Colonic mucosa (tissue), 4 donors: ENCODE data around the gene STAT3. TPM values are rescaled to one million over a fixed set of nuclear protein-coding genes. Genes with fewer than 3 reads are reported as not detected.

ENCODE experiments used
- DNase-seq: peaks from one replicate; pipeline ENCODE4 v3.0.0-alpha.2; 2020
- H3K27ac ChIP-seq: fragments of 200-600 bp; one replicate; pipeline ENCODE4 v1.8.0; 2021
- H3K27me3 ChIP-seq: fragments of 200-600 bp; one replicate; pipeline ENCODE4 v1.8.0; 2021
- H3K36me3 ChIP-seq: fragments of 200-600 bp; one replicate; pipeline ENCODE4 v1.8.0; 2021
- H3K4me1 ChIP-seq: fragments of 200-600 bp; one replicate; pipeline ENCODE4 v1.8.0; 2021; ENCODE audit warnings: mild to moderate bottlenecking
- H3K4me3 ChIP-seq: fragments of 200-600 bp; one replicate; pipeline ENCODE4 v1.8.0; 2021
- H3K9ac ChIP-seq, 2 donors: one replicate each; pipeline ENCODE4 v1.7.0; 2013; ENCODE audit warnings: control low read depth in 2 of 2, low read depth in 2 of 2, low read length in 2 of 2
- H3K9me3 ChIP-seq: fragments of 200-600 bp; one replicate; pipeline ENCODE4 v1.8.0; 2021
- intact Hi-C: fragments of 100-400 bp; cut with DNase I; formaldehyde crosslinking; loops from one replicate; pipeline ENCODE4 v1.14.1; 2022
- total RNA-seq, 2 donors: library from RNA; stranded (reverse); fragmentation: NEBNext Ultra II Directional in 1 of 2; extraction: Animal tissue kit (Norgen Biotek cat#: 25700) in 1 of 2; gene quantifications; one replicate each; pipeline ENCODE4 v1.2.1, GENCODE V29; 2021
- TF ChIP-seq, protein P1 (sequence below): fragments of 200-600 bp; IDR thresholded peaks from one replicate; pipeline ENCODE4 v1.8.0; 2022; ENCODE audit warnings: antibody characterized with exemption, mild to moderate bottlenecking
- donor health status: healthy.
- donor health status: DM: no; HTN: no; CAD: no.
- donor health status: DM: no; HTN: no; CAD: no.

STAT3 gene
- total RNA-seq, 2 donors from 2014 or later, result 137 to 216 TPM

DNA sequence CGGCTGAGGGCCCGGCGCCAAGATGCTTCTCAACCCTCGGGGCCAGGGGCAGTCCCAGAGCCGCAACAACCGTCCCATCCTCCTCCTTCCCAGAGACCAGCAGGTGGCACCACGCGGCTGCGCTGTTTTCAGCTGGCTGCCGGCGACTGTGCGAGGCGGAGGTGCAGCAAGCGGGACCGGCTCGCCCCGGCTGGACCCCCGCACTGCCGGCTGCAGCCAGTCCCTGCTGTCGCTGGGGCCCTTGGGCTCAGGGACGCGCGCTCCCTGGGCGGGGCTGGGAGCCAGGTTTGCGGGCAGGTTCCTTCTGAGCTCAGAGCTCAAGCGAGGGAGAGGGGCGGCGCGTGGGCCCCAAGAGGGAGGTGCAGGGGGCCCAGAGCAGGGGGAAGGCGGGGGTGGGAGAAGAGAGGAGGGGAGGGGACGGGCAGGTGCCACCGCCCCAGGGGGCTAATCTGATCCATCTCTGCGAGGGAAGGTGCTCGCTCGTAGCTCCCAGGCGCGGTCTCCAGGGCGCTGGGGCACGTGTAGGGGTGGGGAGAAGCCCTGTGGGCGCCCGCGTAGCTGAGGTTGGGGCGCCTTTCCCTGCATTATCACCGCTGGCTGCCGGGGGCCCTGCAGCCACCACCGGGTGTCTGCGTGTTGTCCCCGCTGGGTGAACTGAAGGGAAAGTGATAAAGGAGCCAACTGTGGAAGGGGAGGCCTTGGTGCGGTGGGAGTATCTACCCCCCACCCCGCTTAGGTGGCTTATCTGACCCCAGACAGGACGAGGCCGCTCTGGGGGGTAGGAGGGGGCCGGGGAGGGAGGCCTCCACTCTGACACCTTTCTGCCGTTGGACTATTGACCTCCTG lies 75.7 kb downstream of the STAT3 start:
- Histone ChIP-seq H3K4me1 (peaks cover 4% of the 10 kb centered on the region), H3K27me3 (no peaks in the 10 kb centered on the region), H3K36me3 (peaks cover 11% of the 10 kb centered on the region), H3K9ac (peak overlapping the region in 1 of 2 donors; percentile 30), H3K27ac (peak overlapping the region; percentile 71), H3K4me3 (no peak overlapping the region), H3K9me3 (no peaks in the 10 kb centered on the region)
- DNase-seq, result peak; percentile 79
- intact Hi-C loops, result loop anchor here (10.0 kb wide), 1 partner anchor 88 kb away; no protein-coding TSS in a partner anchor
- TF ChIP-seq, protein P1, sequence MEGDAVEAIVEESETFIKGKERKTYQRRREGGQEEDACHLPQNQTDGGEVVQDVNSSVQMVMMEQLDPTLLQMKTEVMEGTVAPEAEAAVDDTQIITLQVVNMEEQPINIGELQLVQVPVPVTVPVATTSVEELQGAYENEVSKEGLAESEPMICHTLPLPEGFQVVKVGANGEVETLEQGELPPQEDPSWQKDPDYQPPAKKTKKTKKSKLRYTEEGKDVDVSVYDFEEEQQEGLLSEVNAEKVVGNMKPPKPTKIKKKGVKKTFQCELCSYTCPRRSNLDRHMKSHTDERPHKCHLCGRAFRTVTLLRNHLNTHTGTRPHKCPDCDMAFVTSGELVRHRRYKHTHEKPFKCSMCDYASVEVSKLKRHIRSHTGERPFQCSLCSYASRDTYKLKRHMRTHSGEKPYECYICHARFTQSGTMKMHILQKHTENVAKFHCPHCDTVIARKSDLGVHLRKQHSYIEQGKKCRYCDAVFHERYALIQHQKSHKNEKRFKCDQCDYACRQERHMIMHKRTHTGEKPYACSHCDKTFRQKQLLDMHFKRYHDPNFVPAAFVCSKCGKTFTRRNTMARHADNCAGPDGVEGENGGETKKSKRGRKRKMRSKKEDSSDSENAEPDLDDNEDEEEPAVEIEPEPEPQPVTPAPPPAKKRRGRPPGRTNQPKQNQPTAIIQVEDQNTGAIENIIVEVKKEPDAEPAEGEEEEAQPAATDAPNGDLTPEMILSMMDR, result peak; percentile 25

DNA sequence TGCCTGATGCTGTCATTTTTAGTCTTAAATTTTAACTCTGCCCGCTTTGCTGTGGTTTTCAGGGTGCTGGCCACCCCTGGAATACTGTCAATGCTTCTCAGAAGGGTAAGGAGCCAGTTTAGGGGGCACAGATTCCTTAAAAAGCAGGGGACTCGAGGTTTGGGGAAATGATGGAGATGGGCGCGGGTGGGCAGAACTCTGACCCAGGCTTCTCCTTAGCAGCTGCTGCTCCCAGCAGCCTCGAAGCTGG lies 76.3 kb downstream of the STAT3 start:
- Histone ChIP-seq H3K9me3 (no peaks in the 10 kb centered on the region), H3K27me3 (no peaks in the 10 kb centered on the region), H3K9ac (peak overlapping the region in 1 of 2 donors; percentile 30), H3K4me1 (peaks cover 4% of the 10 kb centered on the region), H3K27ac (peak overlapping the region; percentile 71), H3K4me3 (no peak overlapping the region), H3K36me3 (peaks cover 7% of the 10 kb centered on the region)
- TF ChIP-seq, protein P1, result no peak
- intact Hi-C loops, result loop anchor here (10.0 kb wide), 1 partner anchor 87 kb away; no protein-coding TSS in a partner anchor
- DNase-seq, result no peak

DNA sequence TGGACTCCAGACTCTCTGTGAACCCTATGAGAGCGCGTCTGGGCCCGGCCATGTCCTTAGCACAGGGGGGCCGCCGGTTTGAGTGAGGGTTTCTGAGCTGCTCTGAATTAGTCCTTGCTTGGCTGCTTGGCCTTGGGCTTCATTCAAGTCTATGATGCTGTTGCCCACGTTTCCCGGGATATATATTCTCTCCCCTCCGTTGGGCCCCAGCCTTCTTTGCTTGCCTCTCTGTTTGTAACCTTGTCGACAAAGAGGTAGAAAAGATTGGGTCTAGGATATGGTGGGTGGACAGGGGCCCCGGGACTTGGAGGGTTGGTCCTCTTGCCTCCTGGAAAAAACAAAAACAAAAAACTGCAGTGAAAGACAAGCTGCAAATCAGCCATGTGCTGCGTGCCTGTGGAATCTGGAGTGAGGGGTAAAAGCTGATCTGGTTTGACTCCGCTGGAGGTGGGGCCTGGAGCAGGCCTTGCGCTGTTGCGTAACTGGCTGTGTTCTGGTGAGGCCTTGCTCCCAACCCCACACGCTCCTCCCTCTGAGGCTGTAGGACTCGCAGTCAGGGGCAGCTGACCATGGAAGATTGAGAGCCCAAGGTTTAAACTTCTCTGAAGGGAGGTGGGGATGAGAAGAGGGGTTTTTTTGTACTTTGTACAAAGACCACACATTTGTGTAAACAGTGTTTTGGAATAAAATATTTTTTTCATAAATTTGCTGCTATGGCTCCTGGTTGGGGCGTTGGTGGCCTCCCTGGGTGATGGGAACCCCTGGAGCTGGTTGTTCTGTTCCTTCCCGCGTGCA lies 76.8 kb downstream of the STAT3 start:
- TF ChIP-seq, protein P1, result no peak
- Histone ChIP-seq H3K9me3 (no peaks in the 10 kb centered on the region), H3K27me3 (no peaks in the 10 kb centered on the region), H3K9ac (peak overlapping the region in 1 of 2 donors; percentile 9), H3K4me3 (no peak overlapping the region), H3K4me1 (peaks cover 4% of the 10 kb centered on the region), H3K36me3 (peaks cover 6% of the 10 kb centered on the region), H3K27ac (peak overlapping the region; percentile 71)
- intact Hi-C loops, result loop anchor here (10.0 kb wide), 1 partner anchor 87 kb away; no protein-coding TSS in a partner anchor
- peak; percentile 64 for DNase-seq

DNA sequence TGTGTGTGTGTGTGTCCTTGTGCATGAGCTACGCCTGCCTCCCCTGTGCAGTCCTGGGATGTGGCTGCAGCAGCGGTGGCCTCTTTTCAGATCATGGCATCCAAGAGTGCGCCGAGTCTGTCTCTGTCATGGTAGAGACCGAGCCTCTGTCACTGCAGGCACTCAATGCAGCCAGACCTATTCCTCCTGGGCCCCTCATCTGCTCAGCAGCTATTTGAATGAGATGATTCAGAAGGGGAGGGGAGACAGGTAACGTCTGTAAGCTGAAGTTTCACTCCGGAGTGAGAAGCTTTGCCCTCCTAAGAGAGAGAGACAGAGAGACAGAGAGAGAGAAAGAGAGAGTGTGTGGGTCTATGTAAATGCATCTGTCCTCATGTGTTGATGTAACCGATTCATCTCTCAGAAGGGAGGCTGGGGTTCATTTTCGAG lies 77.4 kb downstream of the STAT3 start:
- Histone ChIP-seq H3K9ac (no peak overlapping the region), H3K27ac (peak overlapping the region; percentile 71), H3K4me3 (no peak overlapping the region), H3K36me3 (peaks cover 4% of the 10 kb centered on the region), H3K27me3 (no peaks in the 10 kb centered on the region), H3K4me1 (peaks cover 4% of the 10 kb centered on the region), H3K9me3 (no peaks in the 10 kb centered on the region)
- TF ChIP-seq, protein P1, result no peak
- intact Hi-C loops, result loop anchor here (10.0 kb wide), 1 partner anchor 86 kb away; no protein-coding TSS in a partner anchor
- DNase-seq, result no peak

DNA sequence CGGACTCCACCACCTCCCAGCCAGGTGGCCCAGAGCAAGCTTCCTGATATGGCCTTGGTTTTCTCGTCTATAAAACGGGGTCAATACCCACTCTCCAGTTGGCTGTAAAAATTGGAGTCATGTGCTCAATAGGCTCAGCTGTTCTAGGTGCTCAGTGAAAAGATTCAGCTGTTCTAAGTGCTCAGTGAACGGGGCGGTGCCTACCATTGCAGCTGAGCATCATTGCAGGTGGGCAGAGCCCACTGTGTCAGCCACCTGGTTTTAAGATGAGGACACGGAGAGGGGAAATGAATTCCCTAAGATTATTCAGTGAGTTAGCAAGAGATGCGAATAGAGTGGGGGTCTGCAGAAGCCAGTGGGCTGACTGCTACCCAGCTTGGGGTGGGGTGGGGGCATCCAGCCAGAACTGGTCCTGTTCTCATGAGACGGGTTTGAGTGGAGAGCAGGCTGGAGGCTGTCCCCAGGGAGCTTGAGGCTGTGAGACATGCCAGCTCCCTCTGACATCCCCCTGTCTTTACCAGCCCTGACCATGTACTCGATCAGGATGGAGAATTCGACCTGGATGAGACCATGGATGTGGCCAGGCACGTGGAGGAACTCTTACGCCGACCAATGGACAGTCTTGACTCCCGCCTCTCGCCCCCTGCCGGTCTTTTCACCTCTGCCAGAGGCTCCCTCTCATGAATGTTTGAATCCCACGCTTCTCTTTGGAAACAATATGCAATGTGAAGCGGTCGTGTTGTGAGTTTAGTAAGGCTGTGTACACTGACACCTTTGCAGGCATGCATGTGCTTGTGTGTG lies 78.1 kb downstream of the STAT3 start:
- Histone ChIP-seq H3K9me3 (no peaks in the 10 kb centered on the region), H3K36me3 (no peaks in the 10 kb centered on the region), H3K9ac (no peak overlapping the region), H3K27ac (no peak overlapping the region), H3K4me3 (no peak overlapping the region), H3K27me3 (no peaks in the 10 kb centered on the region), H3K4me1 (peaks cover 4% of the 10 kb centered on the region)
- DNase-seq, result no peak
- intact Hi-C loops, result loop anchor here (10.0 kb wide), 1 partner anchor 85 kb away; no protein-coding TSS in a partner anchor
- TF ChIP-seq, protein P1, result no peak
